Activated naive CD8-positive, alpha-beta T cell treated with anti-CD3 and anti-CD28 coated beads for 36 hours (primary cell): ENCODE data around the gene TPRG1. TPM values are rescaled to one million over a fixed set of nuclear protein-coding genes. Genes with fewer than 3 reads are reported as not detected.

ENCODE experiments used
- DNase-seq: peaks from one replicate; pipeline ENCODE4 v3.0.0; 2021
- H3K27ac Mint-ChIP-seq: one replicate; pipeline ENCODE4 v1.8.0; 2022; ENCODE audit warnings: mild to moderate bottlenecking, moderate library complexity, mixed read lengths
- H3K27me3 Mint-ChIP-seq: one replicate; pipeline ENCODE4 v1.8.0; 2022; ENCODE audit warnings: mild to moderate bottlenecking, mixed read lengths
- H3K36me3 Mint-ChIP-seq: one replicate; pipeline ENCODE4 v1.8.0; 2021; ENCODE audit warnings: mild to moderate bottlenecking, mixed read lengths
- H3K4me1 Mint-ChIP-seq: one replicate; pipeline ENCODE4 v1.8.0; 2021; ENCODE audit warnings: mixed read lengths
- H3K4me3 Mint-ChIP-seq: one replicate; pipeline ENCODE4 v1.8.0; 2022; ENCODE audit warnings: mild to moderate bottlenecking, moderate library complexity, mixed read lengths
- H3K9me3 Mint-ChIP-seq: one replicate; pipeline ENCODE4 v1.8.0; 2022; ENCODE audit warnings: mixed read lengths
- total RNA-seq, 2 experiments: library from RNA; stranded (reverse); gene quantifications; one replicate each; pipeline ENCODE4 v1.2.3, GENCODE V29; 2021

The TPRG1 gene
- total RNA-seq, 2 experiments from 2014 or later = 1.1 TPM

- Mint-ChIP-seq H3K4me3 (no peak overlapping the region), H3K9me3 (peaks cover 3% of the 10 kb centered on the region), H3K4me1 (peaks cover 19% of the 10 kb centered on the region), H3K27me3 (no peaks in the 10 kb centered on the region), H3K27ac (no peak overlapping the region), H3K36me3 (peaks cover 3% of the 10 kb centered on the region)
- no peak for DNase-seq
Observed at GRCh38 chr3:189235214-189235613, 63.4 kb downstream of the TPRG1 start.

- peaks cover 19% of the 10 kb centered on the region for H3K4me1 Mint-ChIP-seq
- no peak overlapping the region for H3K4me3 Mint-ChIP-seq
- H3K27ac Mint-ChIP-seq = no peak overlapping the region
- peaks cover 3% of the 10 kb centered on the region for H3K36me3 Mint-ChIP-seq
- peaks cover 5% of the 10 kb centered on the region for H3K9me3 Mint-ChIP-seq
- H3K27me3 Mint-ChIP-seq = no peaks in the 10 kb centered on the region
- DNase-seq = no peak
Observed at GRCh38 chr3:189236352-189236751, 64.6 kb downstream of the TPRG1 start.

- DNase-seq = no peak
- H3K4me3 Mint-ChIP-seq = no peak overlapping the region
- H3K27me3 Mint-ChIP-seq = no peaks in the 10 kb centered on the region
- H3K9me3 Mint-ChIP-seq = peaks cover 9% of the 10 kb centered on the region
- H3K36me3 Mint-ChIP-seq = peaks cover 5% of the 10 kb centered on the region
- H3K27ac Mint-ChIP-seq = no peak overlapping the region
- H3K4me1 Mint-ChIP-seq = peaks cover 19% of the 10 kb centered on the region
Observed at GRCh38 chr3:189237526-189237925, 65.8 kb downstream of the TPRG1 start.

GRCh38 chr3:189238071-189238470, 66.3 kb downstream of the TPRG1 start:
- Mint-ChIP-seq H3K4me1 (peaks cover 16% of the 10 kb centered on the region), H3K9me3 (peaks cover 10% of the 10 kb centered on the region), H3K4me3 (no peak overlapping the region), H3K27me3 (no peaks in the 10 kb centered on the region), H3K36me3 (peaks cover 5% of the 10 kb centered on the region), H3K27ac (no peak overlapping the region)
- DNase-seq = no peak

GRCh38 chr3:189239616-189240015, 67.8 kb downstream of the TPRG1 start:
- Mint-ChIP-seq H3K27ac (no peak overlapping the region), H3K4me1 (peaks cover 11% of the 10 kb centered on the region), H3K36me3 (peaks cover 8% of the 10 kb centered on the region), H3K9me3 (peaks cover 21% of the 10 kb centered on the region), H3K27me3 (no peaks in the 10 kb centered on the region), H3K4me3 (no peak overlapping the region)
- no peak for DNase-seq

- no peak overlapping the region for H3K4me3 Mint-ChIP-seq
- no peaks in the 10 kb centered on the region for H3K4me1 Mint-ChIP-seq
- H3K27me3 Mint-ChIP-seq = no peaks in the 10 kb centered on the region
- no peak for DNase-seq
- H3K27ac Mint-ChIP-seq = no peak overlapping the region
- peaks cover 2% of the 10 kb centered on the region for H3K36me3 Mint-ChIP-seq
- H3K9me3 Mint-ChIP-seq = peaks cover 2% of the 10 kb centered on the region
Observed at GRCh38 chr3:189249987-189250386, 78.2 kb downstream of the TPRG1 start.

- H3K4me3 Mint-ChIP-seq = no peak overlapping the region
- no peaks in the 10 kb centered on the region for H3K36me3 Mint-ChIP-seq
- DNase-seq = no peak
- H3K27me3 Mint-ChIP-seq = no peaks in the 10 kb centered on the region
- H3K4me1 Mint-ChIP-seq = no peaks in the 10 kb centered on the region
- H3K9me3 Mint-ChIP-seq = peaks cover 4% of the 10 kb centered on the region
- no peak overlapping the region for H3K27ac Mint-ChIP-seq
Observed at GRCh38 chr3:189258261-189258660, 86.5 kb downstream of the TPRG1 start.

GRCh38 chr3:189260556-189261493, 89.1 kb downstream of the TPRG1 start:
- H3K4me1 Mint-ChIP-seq = no peaks in the 10 kb centered on the region
- H3K27me3 Mint-ChIP-seq = no peaks in the 10 kb centered on the region
- H3K4me3 Mint-ChIP-seq = no peak overlapping the region
- no peak for DNase-seq
- H3K27ac Mint-ChIP-seq = no peak overlapping the region
- peaks cover 1% of the 10 kb centered on the region for H3K9me3 Mint-ChIP-seq
- no peaks in the 10 kb centered on the region for H3K36me3 Mint-ChIP-seq

GRCh38 chr3:189262746-189263145, 91.0 kb downstream of the TPRG1 start:
- Mint-ChIP-seq H3K9me3 (no peaks in the 10 kb centered on the region), H3K4me3 (no peak overlapping the region), H3K27ac (no peak overlapping the region), H3K4me1 (no peaks in the 10 kb centered on the region), H3K27me3 (no peaks in the 10 kb centered on the region), H3K36me3 (no peaks in the 10 kb centered on the region)
- no peak for DNase-seq

- no peak for DNase-seq
Observed at GRCh38 chr3:189267981-189268613, 96.3 kb downstream of the TPRG1 start.

GRCh38 chr3:189269365-189269764, 97.6 kb downstream of the TPRG1 start:
- Mint-ChIP-seq H3K36me3 (no peaks in the 10 kb centered on the region), H3K4me3 (no peak overlapping the region)

More at GRCh38 chr3:189267981-189268613, 96.3 kb downstream of the TPRG1 start:
- Mint-ChIP-seq H3K27me3 (no peaks in the 10 kb centered on the region), H3K4me3 (no peak overlapping the region), H3K36me3 (no peaks in the 10 kb centered on the region), H3K4me1 (peaks cover 5% of the 10 kb centered on the region), H3K9me3 (no peaks in the 10 kb centered on the region), H3K27ac (no peak overlapping the region)

GRCh38 chr3:189270248-189270832, 98.6 kb downstream of the TPRG1 start:
- no peak overlapping the region for H3K4me3 Mint-ChIP-seq
- H3K36me3 Mint-ChIP-seq = no peaks in the 10 kb centered on the region
- H3K4me1 Mint-ChIP-seq = peaks cover 6% of the 10 kb centered on the region
- peak; percentile 14 for DNase-seq
- H3K27me3 Mint-ChIP-seq = no peaks in the 10 kb centered on the region
- H3K9me3 Mint-ChIP-seq = no peaks in the 10 kb centered on the region
- no peak overlapping the region for H3K27ac Mint-ChIP-seq

More at GRCh38 chr3:189269365-189269764, 97.6 kb downstream of the TPRG1 start:
- DNase-seq = no peak
- H3K27ac Mint-ChIP-seq = no peak overlapping the region
- H3K27me3 Mint-ChIP-seq = no peaks in the 10 kb centered on the region
- peaks cover 6% of the 10 kb centered on the region for H3K4me1 Mint-ChIP-seq
- H3K9me3 Mint-ChIP-seq = no peaks in the 10 kb centered on the region

- no peak overlapping the region for H3K27ac Mint-ChIP-seq
- H3K27me3 Mint-ChIP-seq = no peaks in the 10 kb centered on the region
- H3K9me3 Mint-ChIP-seq = peaks cover 3% of the 10 kb centered on the region
- peaks cover 1% of the 10 kb centered on the region for H3K36me3 Mint-ChIP-seq
- no peak overlapping the region for H3K4me3 Mint-ChIP-seq
- DNase-seq = no peak
- peaks cover 18% of the 10 kb centered on the region for H3K4me1 Mint-ChIP-seq
Observed at GRCh38 chr3:189272500-189273119, 100.8 kb downstream of the TPRG1 start.

GRCh38 chr3:189273736-189274135, 102.0 kb downstream of the TPRG1 start:
- peaks cover 18% of the 10 kb centered on the region for H3K4me1 Mint-ChIP-seq
- H3K27ac Mint-ChIP-seq = no peak overlapping the region
- H3K4me3 Mint-ChIP-seq = no peak overlapping the region
- H3K9me3 Mint-ChIP-seq = peaks cover 3% of the 10 kb centered on the region
- no peak for DNase-seq
- H3K36me3 Mint-ChIP-seq = peaks cover 1% of the 10 kb centered on the region
- H3K27me3 Mint-ChIP-seq = no peaks in the 10 kb centered on the region

- Mint-ChIP-seq H3K36me3 (peaks cover 1% of the 10 kb centered on the region), H3K27ac (no peak overlapping the region), H3K4me1 (peaks cover 18% of the 10 kb centered on the region), H3K4me3 (no peak overlapping the region), H3K27me3 (no peaks in the 10 kb centered on the region), H3K9me3 (peaks cover 3% of the 10 kb centered on the region)
- no peak for DNase-seq
Observed at GRCh38 chr3:189275182-189275581, 103.4 kb downstream of the TPRG1 start.
